SK-N-SH treated with all-trans-retinoic acid at 6 μM for 48 hours (cell line): ENCODE measurements around the gene CD200R1.

Experiments
- ATAC-seq: fragments of 200-7000 bp; cut with Tn5 transposase; 3 replicates; pipeline ENCODE4 v1.9.1; 2020; ENCODE audit warnings: mild to moderate bottlenecking, moderate library complexity
- ARNTL ChIP-seq: fragments of 450-650 bp; formaldehyde crosslinking; IDR thresholded peaks from 2 replicates; pipeline ENCODE4 v1.5.0; 2020; ENCODE audit warnings: low read depth, mild to moderate bottlenecking, moderate library complexity, borderline replicate concordance
- BACH2 ChIP-seq: fragments of 250-450 bp; sonication (Bioruptor Pico); IDR thresholded peaks from 2 replicates; pipeline ENCODE4 v1.9.0; 2021; ENCODE audit warnings: mild to moderate bottlenecking, borderline replicate concordance
- CSDC2 ChIP-seq: fragments of 250-450 bp; sonication (Bioruptor Pico); IDR thresholded peaks from 2 replicates; pipeline ENCODE4 v1.5.0; 2020; ENCODE audit warnings: mild to moderate bottlenecking, moderate library complexity
- ESRRG ChIP-seq: fragments of 250-450 bp; sonication (Bioruptor Pico); IDR thresholded peaks from 2 replicates; pipeline ENCODE4 v1.6.1; 2021; ENCODE audit warnings: mild to moderate bottlenecking
- OSR1 ChIP-seq: fragments of 250-450 bp; sonication (Bioruptor Pico); IDR thresholded peaks from 2 replicates; pipeline ENCODE4 v1.8.0; 2022; ENCODE audit warnings: moderate library complexity, mild to moderate bottlenecking, inconsistent platforms
- PPARA ChIP-seq: fragments of 250-450 bp; sonication (Bioruptor Pico); IDR thresholded peaks from 2 replicates; pipeline ENCODE4 v1.5.0; 2020; ENCODE audit warnings: mild to moderate bottlenecking, borderline replicate concordance
- SNAI2 ChIP-seq: fragments of 250-450 bp; sonication (Bioruptor Pico); IDR thresholded peaks from 2 replicates; pipeline ENCODE4 v1.5.0; 2020; ENCODE audit warnings: mild to moderate bottlenecking, moderate library complexity
- TCF4 ChIP-seq: fragments of 250-450 bp; sonication (Bioruptor Pico); IDR thresholded peaks from 2 replicates; pipeline ENCODE4 v1.8.0; 2021; ENCODE audit warnings: mild to moderate bottlenecking, moderate library complexity, borderline replicate concordance
- TOX ChIP-seq: fragments of 250-450 bp; sonication (Bioruptor Pico); IDR thresholded peaks from 2 replicates; pipeline ENCODE4 v1.8.0; 2021; ENCODE audit warnings: mild to moderate bottlenecking, moderate library complexity, borderline replicate concordance
- ZC3H10 ChIP-seq: fragments of 250-450 bp; sonication (Bioruptor Pico); IDR thresholded peaks from 2 replicates; pipeline ENCODE4 v1.5.1; 2021; ENCODE audit warnings: mild to moderate bottlenecking, moderate library complexity
- ZFP3 ChIP-seq: fragments of 250-450 bp; sonication (Bioruptor Pico); IDR thresholded peaks from 2 replicates; pipeline ENCODE4 v1.5.0; 2020; ENCODE audit warnings: mild to moderate bottlenecking, moderate library complexity
- ZFP30 ChIP-seq: fragments of 450-650 bp; formaldehyde crosslinking; IDR thresholded peaks from 2 replicates; pipeline ENCODE4 v1.5.0; 2022; ENCODE audit warnings: mild to moderate bottlenecking, moderate library complexity
- ZNF565 ChIP-seq: fragments of 450-650 bp; formaldehyde crosslinking; conservative IDR thresholded peaks from 2 replicates; pipeline ENCODE4 v1.5.0; 2020; ENCODE audit warnings: low read depth, mild to moderate bottlenecking, moderate library complexity
- ZNF70 ChIP-seq: fragments of 450-650 bp; formaldehyde crosslinking; IDR thresholded peaks from 2 replicates; pipeline ENCODE4 v1.5.0; 2020; ENCODE audit warnings: mild to moderate bottlenecking, moderate library complexity
- ZNF8 ChIP-seq: fragments of 450-650 bp; formaldehyde crosslinking; IDR thresholded peaks from 2 replicates; pipeline ENCODE4 v1.5.0; 2020; ENCODE audit warnings: mild to moderate bottlenecking, moderate library complexity
- TF ChIP-seq, protein P1 (sequence below): fragments of 250-450 bp; sonication (Bioruptor Pico); IDR thresholded peaks from 2 replicates; pipeline ENCODE4 v1.5.1; 2021; ENCODE audit warnings: mild to moderate bottlenecking, moderate library complexity
- TF ChIP-seq, protein P2 (sequence below): fragments of 250-450 bp; sonication (Bioruptor Pico); IDR thresholded peaks from 2 replicates; pipeline ENCODE4 v1.8.0; 2020; ENCODE audit warnings: mild to moderate bottlenecking, moderate library complexity, borderline replicate concordance
- TF ChIP-seq, protein P3 (sequence below): fragments of 250-450 bp; sonication (Bioruptor Pico); IDR thresholded peaks from 2 replicates; pipeline ENCODE4 v1.5.1; 2020; ENCODE audit warnings: low read depth, mild to moderate bottlenecking, moderate library complexity
- TF ChIP-seq, protein P4 (sequence below): fragments of 250-450 bp; sonication (Bioruptor Pico); IDR thresholded peaks from 2 replicates; pipeline ENCODE4 v1.8.0; 2021; ENCODE audit warnings: low read depth, mild to moderate bottlenecking, moderate library complexity, borderline replicate concordance
- TF ChIP-seq, protein P5 (sequence below): fragments of 250-450 bp; sonication (Bioruptor Pico); IDR thresholded peaks from 2 replicates; pipeline ENCODE4 v1.5.0; 2020; ENCODE audit warnings: mild to moderate bottlenecking, moderate library complexity

The CD200R1 gene

DNA sequence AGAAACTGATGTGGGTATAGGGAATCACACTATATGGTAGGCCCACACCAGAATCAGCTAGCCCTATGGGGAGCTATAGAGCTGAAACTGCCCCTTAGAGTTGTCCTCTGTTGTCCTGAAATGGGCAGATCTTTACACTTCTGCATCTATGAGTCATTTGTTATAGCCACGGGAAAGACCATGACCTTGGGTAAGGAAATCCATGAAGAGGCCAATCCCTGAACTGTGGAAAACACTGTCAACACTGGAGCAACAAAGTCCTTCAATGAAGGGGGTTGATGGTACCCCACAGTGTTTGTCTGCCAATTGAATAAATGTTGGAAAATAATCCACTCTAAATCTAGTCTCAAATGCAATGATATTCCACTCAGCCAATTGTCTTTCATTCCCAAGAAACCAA is 5.2 kb upstream of the CD200R1 start:
- no peak for ATAC-seq
- TF ChIP-seq ARNTL (CRISPR knock-in tag) = no peak
- TF ChIP-seq, protein P1, sequence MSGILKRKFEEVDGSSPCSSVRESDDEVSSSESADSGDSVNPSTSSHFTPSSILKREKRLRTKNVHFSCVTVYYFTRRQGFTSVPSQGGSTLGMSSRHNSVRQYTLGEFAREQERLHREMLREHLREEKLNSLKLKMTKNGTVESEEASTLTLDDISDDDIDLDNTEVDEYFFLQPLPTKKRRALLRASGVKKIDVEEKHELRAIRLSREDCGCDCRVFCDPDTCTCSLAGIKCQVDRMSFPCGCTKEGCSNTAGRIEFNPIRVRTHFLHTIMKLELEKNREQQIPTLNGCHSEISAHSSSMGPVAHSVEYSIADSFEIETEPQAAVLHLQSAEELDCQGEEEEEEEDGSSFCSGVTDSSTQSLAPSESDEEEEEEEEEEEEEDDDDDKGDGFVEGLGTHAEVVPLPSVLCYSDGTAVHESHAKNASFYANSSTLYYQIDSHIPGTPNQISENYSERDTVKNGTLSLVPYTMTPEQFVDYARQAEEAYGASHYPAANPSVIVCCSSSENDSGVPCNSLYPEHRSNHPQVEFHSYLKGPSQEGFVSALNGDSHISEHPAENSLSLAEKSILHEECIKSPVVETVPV (CRISPR knock-in tag) = no peak
- TF ChIP-seq, all 23 proteins: peak for 0

DNA sequence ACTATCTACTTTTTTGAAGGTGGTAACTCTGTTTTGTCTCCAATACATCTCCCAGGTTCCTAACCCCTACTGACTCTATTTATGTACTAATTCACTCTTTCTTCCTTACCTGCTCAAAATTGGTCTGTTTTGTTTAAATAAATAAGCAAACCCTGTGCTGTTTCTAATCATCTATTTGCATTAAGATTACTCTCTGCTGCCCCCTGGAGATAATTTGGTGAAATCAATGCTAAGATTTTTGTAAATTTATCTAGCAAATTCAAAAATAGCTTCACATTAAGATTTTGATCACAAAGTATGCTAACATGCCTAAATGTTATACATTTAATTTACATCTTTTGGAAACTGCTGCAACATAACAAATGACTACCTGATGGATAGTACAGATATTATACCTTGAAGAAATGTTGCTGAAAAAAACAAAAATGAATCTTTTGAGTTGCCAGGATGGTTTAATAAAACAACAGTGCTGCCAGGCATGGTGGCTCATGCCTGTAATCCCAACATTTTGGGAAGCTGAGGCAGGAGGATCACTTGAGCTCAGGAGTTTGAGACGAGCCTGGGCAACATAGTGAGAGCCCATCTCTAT is 4.4 kb upstream of the CD200R1 start:
- TF ChIP-seq TOX (CRISPR knock-in tag) (no peak), ZFP3 (CRISPR knock-in tag) (no peak), ZFP30 (CRISPR knock-in tag) (no peak), CSDC2 (CRISPR knock-in tag) (no peak), OSR1 (CRISPR knock-in tag) (no peak), ARNTL (CRISPR knock-in tag) (no peak), TCF4 (no peak), ZNF565 (no peak), BACH2 (CRISPR knock-in tag) (no peak), SNAI2 (no peak), PPARA (CRISPR knock-in tag) (no peak), ESRRG (no peak), ZNF8 (CRISPR knock-in tag) (no peak), ZC3H10 (no peak)
- TF ChIP-seq, protein P2, sequence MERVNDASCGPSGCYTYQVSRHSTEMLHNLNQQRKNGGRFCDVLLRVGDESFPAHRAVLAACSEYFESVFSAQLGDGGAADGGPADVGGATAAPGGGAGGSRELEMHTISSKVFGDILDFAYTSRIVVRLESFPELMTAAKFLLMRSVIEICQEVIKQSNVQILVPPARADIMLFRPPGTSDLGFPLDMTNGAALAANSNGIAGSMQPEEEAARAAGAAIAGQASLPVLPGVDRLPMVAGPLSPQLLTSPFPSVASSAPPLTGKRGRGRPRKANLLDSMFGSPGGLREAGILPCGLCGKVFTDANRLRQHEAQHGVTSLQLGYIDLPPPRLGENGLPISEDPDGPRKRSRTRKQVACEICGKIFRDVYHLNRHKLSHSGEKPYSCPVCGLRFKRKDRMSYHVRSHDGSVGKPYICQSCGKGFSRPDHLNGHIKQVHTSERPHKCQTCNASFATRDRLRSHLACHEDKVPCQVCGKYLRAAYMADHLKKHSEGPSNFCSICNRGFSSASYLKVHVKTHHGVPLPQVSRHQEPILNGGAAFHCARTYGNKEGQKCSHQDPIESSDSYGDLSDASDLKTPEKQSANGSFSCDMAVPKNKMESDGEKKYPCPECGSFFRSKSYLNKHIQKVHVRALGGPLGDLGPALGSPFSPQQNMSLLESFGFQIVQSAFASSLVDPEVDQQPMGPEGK = no peak
- TF ChIP-seq, protein P3, sequence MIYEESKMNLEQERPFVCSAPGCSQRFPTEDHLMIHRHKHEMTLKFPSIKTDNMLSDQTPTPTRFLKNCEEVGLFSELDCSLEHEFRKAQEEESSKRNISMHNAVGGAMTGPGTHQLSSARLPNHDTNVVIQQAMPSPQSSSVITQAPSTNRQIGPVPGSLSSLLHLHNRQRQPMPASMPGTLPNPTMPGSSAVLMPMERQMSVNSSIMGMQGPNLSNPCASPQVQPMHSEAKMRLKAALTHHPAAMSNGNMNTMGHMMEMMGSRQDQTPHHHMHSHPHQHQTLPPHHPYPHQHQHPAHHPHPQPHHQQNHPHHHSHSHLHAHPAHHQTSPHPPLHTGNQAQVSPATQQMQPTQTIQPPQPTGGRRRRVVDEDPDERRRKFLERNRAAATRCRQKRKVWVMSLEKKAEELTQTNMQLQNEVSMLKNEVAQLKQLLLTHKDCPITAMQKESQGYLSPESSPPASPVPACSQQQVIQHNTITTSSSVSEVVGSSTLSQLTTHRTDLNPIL (CRISPR knock-in tag) = no peak
- TF ChIP-seq, protein P4, sequence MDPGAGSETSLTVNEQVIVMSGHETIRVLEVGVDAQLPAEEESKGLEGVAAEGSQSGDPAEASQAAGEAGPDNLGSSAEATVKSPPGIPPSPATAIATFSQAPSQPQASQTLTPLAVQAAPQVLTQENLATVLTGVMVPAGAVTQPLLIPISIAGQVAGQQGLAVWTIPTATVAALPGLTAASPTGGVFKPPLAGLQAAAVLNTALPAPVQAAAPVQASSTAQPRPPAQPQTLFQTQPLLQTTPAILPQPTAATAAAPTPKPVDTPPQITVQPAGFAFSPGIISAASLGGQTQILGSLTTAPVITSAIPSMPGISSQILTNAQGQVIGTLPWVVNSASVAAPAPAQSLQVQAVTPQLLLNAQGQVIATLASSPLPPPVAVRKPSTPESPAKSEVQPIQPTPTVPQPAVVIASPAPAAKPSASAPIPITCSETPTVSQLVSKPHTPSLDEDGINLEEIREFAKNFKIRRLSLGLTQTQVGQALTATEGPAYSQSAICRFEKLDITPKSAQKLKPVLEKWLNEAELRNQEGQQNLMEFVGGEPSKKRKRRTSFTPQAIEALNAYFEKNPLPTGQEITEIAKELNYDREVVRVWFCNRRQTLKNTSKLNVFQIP (CRISPR knock-in tag) = no peak
- TF ChIP-seq, protein P1 (CRISPR knock-in tag) = no peak
- TF ChIP-seq, protein P5, sequence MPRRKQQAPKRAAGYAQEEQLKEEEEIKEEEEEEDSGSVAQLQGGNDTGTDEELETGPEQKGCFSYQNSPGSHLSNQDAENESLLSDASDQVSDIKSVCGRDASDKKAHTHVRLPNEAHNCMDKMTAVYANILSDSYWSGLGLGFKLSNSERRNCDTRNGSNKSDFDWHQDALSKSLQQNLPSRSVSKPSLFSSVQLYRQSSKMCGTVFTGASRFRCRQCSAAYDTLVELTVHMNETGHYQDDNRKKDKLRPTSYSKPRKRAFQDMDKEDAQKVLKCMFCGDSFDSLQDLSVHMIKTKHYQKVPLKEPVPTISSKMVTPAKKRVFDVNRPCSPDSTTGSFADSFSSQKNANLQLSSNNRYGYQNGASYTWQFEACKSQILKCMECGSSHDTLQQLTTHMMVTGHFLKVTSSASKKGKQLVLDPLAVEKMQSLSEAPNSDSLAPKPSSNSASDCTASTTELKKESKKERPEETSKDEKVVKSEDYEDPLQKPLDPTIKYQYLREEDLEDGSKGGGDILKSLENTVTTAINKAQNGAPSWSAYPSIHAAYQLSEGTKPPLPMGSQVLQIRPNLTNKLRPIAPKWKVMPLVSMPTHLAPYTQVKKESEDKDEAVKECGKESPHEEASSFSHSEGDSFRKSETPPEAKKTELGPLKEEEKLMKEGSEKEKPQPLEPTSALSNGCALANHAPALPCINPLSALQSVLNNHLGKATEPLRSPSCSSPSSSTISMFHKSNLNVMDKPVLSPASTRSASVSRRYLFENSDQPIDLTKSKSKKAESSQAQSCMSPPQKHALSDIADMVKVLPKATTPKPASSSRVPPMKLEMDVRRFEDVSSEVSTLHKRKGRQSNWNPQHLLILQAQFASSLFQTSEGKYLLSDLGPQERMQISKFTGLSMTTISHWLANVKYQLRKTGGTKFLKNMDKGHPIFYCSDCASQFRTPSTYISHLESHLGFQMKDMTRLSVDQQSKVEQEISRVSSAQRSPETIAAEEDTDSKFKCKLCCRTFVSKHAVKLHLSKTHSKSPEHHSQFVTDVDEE (CRISPR knock-in tag) = no peak
- no peak; the same call in 2 of the 3 replicates for ATAC-seq

DNA sequence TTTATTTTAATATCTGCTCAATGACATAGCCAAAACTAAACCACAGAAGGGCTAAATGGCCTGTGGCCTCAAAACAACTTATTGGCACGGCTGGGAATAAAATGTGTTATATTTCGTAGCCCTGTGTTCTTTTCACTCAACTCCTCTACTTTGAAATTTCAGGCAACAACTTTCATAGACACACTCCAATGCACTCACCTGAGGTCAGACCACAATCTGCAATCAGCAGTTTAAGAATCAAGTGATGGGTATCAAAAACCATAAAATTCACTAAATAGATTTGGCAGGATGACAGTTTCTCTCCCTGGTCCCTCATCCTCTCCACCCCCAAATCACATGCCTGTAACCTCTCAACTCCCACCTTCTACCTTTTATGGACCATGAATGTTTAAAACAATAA is 2.0 kb upstream of the CD200R1 start:
- no peak for ATAC-seq
- TF ChIP-seq ZFP30 (CRISPR knock-in tag) (no peak), ESRRG (no peak), ZNF70 (no peak)
- TF ChIP-seq, protein P1 (CRISPR knock-in tag) = no peak
- TF ChIP-seq, protein P3 (CRISPR knock-in tag) = no peak
